ENCODE data around the gene AHDC1. TPM values are rescaled to one million over a fixed set of nuclear protein-coding genes. Genes with fewer than 3 reads are reported as not detected.
A peak's percentile ranks its signal among the peaks of the same experiment; 100 is the strongest.

The AHDC1 gene
- polyA plus RNA-seq, 4 donors: 31.6 to 67.5 (median 48.5) TPM

- DNase-seq (ENCODE audit: low read depth in 4 of 4, low spot score in 2 of 4): peak in 1 of 4 donors; percentile 52
Measured at GRCh38 chr1:27522432-27523336, 81.3 kb downstream of the AHDC1 start.

DNA sequence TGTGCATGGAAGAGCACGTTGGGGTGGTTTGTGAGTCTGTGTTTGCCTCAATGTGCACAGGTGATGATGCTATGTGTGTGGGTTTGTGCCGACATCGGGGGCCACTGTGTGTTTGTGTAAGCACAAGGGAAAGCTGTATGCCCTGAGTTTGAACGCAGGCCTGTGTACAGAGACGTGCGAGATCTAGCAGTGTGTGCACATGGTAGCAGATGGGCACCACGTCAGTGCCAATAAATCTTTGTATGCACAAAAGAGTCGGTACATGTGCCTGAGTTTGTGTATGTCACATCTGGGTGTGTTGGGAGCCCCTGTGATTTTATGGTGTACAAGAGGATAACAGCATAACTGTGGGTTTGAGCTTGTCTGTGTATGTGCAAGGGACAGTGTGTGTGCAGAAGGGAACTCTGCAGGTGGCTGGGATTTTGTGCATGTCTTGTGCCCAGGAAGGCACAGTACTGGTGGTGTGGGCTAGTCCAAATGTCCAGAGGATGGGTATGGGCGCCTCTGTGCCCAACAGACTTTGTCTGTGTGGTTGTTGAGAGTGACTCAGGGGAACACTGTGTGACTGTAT lies 82.0 kb downstream of the AHDC1 start:
- DNase-seq (ENCODE audit: low read depth in 4 of 4, low spot score in 2 of 4): no peak

GRCh38 chr1:27521336-27521831 lies 82.6 kb downstream of the AHDC1 start:
- no peak for DNase-seq (ENCODE audit: low read depth in 4 of 4, low spot score in 2 of 4)

- no peak for DNase-seq (ENCODE audit: low read depth in 4 of 4, low spot score in 2 of 4)
Measured at GRCh38 chr1:27520651-27521050, 83.3 kb downstream of the AHDC1 start.

- peak in 1 of 4 donors; percentile 59 for DNase-seq (ENCODE audit: low read depth in 4 of 4, low spot score in 2 of 4)
Measured at GRCh38 chr1:27519331-27520258, 84.3 kb downstream of the AHDC1 start.

DNA sequence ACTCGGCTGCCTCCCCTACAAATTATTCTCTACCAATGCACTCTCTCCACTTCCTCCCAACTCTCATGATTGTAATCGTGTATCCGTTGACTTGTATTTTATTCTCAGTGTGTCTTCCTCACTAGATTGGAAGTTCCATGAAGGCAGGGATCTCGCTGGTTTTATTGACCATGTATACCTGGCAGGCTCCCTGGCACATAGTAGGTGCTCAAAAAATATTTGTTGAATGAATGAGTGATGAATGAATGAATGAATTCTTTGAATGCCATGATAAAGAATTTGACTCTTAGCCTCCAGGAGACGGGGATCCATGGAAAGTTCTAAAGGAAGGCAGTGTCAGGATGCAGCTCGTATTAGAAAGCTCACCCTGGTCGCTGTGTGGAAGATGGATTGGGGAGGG lies 85.1 kb downstream of the AHDC1 start:
- no peak for DNase-seq (ENCODE audit: low read depth in 4 of 4, low spot score in 2 of 4)

DNA sequence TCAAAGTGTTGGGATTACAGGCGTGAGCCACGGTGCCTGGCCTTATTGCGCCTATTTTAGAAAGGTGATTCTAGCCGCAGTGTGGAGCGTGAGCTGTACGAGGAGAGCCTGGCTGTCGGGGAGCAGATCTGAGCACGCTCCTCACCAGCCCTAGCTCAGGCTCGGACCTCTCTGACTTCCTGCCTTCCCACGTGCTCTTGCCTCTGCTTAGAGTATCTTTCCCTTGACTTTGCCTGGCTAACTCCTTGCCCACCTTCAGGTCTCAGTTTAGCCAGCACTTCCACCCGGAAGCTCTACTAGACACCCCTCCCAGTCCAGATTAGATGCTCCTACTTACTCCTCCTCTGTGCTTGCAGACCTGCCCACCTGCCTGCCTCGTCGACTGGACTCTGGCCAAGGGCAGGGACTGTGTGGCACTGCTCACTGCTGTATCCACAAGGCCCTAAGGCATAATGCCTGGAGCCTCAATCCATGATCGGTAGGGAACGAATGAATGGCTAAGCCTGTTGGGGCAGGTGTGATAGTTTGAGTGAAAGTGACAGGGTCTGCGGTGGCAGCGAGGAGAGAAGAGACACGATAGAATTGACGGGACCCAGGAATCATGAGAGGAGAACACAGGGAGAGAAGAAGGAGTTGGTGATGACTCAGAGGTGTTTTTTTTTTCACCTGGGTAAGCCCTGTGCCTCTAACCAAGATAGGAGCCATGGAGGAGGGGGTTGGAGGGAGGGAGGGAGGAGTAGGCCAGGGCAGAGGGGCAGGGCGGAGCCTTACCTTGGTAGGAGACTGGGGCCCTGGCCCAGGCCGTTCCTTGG lies 85.8 kb downstream of the AHDC1 start:
- DNase-seq (ENCODE audit: low read depth in 4 of 4, low spot score in 2 of 4): no peak

GRCh38 chr1:27517301-27517700 lies 86.6 kb downstream of the AHDC1 start:
- DNase-seq (ENCODE audit: low read depth in 4 of 4, low spot score in 2 of 4): no peak

DNA sequence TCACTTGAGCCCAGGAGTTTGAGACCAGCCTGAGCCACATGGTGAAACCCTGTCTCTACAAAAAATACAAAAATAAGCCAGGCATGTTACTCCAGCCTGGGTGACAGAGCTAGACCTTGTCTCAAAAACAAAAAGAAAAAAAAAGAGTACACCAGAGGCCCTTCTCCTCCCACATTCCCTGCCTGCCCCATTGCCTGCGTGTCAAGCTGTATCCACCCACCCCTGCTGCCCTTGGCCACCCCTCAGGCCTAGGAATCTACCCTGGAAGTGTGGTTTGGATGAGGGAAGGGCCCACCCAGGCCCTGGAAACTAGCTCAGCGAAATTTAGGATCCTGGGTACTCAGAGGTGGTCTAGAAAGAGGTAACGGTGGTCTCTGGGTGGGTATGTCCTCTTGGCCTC lies 88.3 kb downstream of the AHDC1 start:
- DNase-seq (ENCODE audit: low read depth in 4 of 4, low spot score in 2 of 4): no peak

DNA sequence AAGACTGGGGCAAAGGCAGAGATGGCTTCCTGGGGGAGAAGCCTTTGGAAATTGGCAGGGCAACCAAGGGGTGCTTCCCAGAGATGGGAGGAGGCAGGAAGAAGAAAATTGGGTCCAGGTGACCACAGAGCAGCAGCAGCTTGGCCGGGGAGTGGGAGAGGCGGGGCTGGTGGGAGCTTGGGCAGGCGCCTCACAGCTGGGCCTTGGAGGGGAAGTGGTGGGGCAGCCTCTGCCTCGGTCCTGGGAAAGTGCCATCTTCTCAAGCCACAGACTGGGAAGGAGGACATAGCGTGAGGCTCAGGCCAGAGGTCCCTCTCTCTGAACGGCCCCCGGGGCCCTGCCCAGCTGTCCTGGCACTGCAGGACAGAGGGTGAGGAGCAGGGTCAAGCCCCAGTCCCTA lies 90.0 kb downstream of the AHDC1 start:
- no peak for DNase-seq (ENCODE audit: low read depth in 4 of 4, low spot score in 2 of 4)

- no peak for DNase-seq (ENCODE audit: low read depth in 4 of 4, low spot score in 2 of 4)
Measured at GRCh38 chr1:27513528-27513927, 90.4 kb downstream of the AHDC1 start.

DNA sequence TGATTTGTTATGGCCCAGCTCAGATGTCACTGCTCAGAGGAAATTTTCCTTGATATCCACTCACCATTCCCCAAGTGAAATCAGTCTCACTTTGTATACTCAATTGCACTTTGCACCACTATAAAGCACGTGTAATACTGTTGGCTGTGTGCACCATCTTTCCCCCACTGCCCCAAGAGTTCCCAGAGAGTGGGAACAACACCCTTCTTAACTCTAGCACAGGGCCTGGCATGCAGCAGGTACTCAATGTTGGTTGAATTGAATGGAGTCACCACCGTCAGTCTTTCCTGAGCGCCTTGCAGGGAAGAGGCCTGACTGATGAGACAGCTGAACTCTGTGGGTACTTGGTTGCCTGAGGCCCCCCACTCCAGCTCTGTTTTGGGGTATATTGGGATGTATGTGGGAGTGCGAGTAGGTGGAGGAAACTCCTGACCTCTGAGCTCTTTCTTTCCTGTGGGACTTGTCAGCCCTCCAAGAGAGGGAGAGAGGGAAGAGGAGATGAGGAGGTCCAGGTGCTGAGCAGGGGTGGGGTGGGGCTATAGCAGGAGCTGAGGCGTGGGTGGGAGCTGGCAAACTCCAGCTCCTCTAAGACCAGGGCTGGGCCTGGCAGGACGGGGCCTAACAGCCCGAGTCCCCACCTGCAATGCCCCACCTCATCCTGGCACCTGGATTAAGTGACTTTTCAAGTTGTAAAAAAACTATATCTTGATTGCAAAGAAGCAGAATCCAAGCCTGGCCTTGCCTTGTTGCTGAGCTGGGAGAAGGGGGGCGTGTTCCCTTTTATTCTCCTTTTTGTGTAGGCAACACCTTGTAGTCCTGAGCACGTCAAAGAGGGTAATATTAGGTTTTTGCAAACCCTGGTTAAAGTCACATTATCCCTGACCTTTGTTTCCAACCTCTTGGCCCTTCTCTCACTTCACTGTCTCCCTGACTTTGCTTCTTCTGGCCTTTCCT lies 94.5 kb downstream of the AHDC1 start:
- DNase-seq (ENCODE audit: low read depth in 4 of 4, low spot score in 2 of 4): no peak

GRCh38 chr1:27507960-27508665 lies 95.8 kb downstream of the AHDC1 start:
- DNase-seq (ENCODE audit: low read depth in 4 of 4, low spot score in 2 of 4): no peak

DNA sequence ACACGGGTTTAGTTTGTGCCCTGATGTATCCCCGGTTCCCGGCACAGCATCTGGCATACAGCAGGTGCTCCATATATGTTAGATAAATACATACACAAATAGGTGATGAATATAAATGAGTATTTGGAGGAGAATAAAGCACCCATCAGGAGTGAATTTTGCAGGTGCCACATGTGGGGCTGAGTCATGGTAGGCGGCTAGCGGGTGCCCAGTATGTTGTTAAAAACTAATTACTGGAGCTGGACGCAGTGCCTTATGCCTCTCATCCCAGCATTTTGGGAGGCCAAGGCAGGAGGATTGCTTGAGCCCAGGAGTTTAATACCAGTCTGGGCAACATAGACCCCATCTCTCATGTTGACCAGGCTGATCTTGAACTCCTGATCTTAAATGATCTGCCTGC lies 97.2 kb downstream of the AHDC1 start:
- DNase-seq (ENCODE audit: low read depth in 4 of 4, low spot score in 2 of 4): no peak

GRCh38 chr1:27505420-27505680 lies 98.6 kb downstream of the AHDC1 start:
- DNase-seq (ENCODE audit: low read depth in 4 of 4, low spot score in 2 of 4): no peak

- peak in 2 of 4 donors; percentile 53 to 73 for DNase-seq (ENCODE audit: low read depth in 4 of 4, low spot score in 2 of 4)
Measured at GRCh38 chr1:27504588-27505419, 99.1 kb downstream of the AHDC1 start.

DNA sequence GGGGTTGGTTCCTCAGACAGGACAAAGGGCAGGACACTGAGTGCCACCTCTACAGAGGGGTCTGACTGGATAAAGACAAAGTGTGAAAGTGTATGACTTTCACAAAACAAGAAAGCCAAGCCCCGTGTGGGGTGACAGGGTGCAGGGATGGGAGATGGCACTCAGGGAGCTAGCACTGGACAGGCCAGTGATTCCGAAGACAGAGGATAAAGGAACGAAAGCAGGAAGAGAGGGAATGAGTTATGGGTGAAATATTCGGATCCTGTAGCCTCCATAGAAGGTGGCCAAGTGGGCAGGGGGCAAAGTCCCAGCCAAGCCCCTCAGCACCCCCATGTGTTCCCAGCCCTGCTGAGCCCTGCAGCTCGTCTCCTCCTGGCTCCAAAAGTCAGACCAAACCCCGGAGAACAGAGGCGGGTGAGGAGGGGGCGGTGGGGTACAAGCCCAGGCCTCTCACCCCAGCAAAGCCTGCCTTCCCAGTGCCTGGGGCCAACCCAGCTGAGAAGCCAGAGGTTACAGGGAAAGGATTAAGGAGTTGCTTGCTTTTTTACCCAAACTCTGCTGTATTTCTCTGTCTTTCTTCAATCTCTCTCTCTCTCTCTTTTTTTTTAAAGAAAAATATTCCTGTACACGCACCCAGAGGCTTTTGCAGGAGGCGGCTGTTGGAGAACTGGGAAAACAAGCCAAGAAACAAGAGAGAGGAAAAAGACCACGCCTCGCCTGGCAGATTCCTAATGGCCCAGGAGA lies 99.9 kb downstream of the AHDC1 start:
- DNase-seq (ENCODE audit: low read depth in 4 of 4, low spot score in 2 of 4): no peak

All from left renal cortex interstitium (tissue), 4 donors.